HG03342 (cell line): ENCODE results near the gene ZNF200.
"Not testable (repeated sequence)": the region's sequence is repeated elsewhere in the genome, so short reads cannot be mapped to it uniquely, and the experiment has no call there.

Source experiments
- ATAC-seq: cut with Tn5 transposase; IDR thresholded peaks from one replicate; pipeline ENCODE4 v1.9.1; 2021; ENCODE audit warnings: mild to moderate bottlenecking, moderate library complexity; ENCODE audit not compliant: unreplicated experiment

The ZNF200 gene, protein sequence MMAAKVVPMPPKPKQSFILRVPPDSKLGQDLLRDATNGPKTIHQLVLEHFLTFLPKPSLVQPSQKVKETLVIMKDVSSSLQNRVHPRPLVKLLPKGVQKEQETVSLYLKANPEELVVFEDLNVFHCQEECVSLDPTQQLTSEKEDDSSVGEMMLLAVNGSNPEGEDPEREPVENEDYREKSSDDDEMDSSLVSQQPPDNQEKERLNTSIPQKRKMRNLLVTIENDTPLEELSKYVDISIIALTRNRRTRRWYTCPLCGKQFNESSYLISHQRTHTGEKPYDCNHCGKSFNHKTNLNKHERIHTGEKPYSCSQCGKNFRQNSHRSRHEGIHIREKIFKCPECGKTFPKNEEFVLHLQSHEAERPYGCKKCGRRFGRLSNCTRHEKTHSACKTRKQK

DNA sequence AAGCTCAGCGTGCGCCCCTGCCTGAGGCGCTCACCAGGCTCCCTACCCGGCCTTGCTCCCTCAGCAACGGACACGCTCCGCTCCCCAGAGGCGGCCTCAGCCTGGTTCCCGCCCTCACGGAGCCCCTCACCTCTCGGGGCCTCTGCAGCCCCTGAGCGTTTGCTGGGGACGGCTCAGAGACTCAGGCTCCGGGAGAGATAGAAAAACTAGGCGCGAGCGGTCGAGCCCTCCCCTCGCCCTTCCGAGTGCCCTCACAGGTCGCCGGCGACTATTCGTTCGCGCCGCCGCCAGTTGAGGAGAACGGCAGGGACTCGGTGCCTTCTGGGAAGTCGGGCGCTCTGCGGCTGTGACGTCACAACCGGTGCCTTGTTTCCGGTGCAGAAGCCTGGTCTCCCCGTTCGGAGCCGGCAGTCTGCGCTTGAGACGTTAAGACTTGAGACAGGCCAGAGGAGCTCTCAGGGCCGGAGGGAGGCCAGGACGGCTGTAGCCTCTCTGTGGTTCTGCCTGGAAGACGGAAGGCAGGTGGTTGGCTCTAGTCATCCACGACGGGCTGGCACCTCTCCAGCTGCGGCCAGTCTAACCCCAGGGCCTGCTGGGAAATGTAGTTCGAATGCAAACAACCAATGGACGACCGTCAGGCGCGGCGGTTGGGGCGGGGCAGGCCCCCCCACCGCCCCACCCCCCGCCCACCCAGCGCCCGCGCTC is at the start of gene ZNF200:
ZNF200 (minus strand) TSS at position 302 of the 705 bp plus-strand sequence. CDS start 1,403 bp downstream, outside the sequence.
- peak; percentile 89 for ATAC-seq

DNA sequence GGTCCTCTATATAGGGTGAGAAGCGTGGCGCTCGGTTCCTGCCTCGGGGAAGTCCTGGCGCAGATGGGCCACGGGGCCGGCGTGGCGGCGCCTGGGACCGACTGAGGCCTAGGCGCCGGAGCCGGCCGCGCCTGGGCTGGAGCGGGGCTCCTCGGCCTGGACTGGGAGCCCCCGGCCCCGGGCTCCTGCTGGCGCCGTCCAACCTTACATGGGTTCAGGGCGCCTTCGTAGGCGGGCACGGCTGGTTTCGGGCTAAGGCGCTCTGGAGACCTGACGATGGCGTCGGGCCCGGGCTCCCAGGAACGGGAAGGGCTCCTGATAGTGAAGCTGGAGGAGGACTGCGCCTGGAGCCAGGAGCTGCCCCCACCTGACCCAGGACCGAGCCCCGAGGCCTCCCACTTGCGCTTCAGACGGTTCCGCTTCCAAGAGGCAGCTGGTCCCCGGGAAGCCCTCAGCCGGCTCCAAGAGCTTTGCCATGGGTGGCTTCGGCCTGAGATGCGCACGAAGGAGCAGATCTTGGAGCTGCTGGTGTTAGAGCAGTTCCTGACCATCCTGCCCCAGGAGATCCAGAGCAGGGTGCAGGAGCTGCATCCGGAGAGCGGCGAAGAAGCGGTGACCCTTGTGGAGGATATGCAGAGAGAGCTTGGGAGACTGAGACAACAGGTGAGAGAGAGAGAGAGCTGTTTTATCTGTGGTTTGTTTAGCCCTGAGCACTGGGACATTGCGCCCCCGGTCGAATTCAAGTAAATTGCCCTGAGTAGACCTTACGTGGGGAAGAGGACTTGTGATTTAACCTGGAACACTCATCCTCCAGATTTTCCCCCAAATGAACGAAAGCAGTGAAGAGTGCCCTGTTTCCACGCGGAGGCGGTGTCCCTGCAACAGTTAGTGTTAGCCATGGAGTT is 48.8 kb upstream of the ZNF200 start:
- no peak for ATAC-seq

DNA sequence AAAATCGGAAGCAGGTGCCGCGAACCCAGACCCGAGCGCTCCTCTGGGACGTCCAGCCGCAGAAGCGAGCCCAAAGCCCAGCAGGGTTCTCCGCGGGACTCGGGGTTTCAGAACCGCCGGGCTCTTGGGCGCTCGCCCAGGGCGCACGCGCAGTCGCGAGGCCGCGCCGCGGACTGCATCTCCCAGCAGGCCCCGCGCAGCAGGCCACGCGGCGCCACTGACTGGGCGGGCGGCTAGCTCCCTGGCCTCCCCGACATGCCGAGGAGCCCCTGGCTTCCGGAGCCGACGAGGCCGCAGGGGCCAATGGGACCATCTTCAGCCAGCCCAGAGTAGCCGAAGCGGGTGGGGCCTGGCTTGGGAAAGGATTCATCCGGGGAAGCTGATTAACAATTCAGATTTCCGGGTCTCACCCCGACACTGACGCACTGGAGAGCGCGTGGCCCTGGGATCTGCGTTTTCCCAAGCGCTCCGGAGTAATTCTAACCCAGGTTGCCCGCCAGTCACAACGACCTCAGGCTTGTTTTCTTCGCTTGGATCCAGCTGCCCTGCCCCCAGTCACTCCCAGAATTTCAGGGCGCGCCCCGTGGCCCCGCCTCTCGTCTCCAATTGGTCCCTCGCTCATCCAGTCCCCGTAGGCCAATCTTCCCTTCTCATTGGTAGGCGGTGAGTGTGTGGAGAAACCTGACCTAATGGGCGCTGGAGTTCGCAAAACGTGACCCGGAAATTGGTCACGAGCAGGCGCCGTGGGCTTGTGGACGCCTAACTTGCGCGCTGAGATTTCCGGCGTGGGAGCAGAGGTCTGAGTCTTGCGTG is 48.0 kb upstream of the ZNF200 start, which contains the start of gene ZNF263:
ZNF263 (plus strand) TSS at position 762 of the 813 bp plus-strand sequence. CDS start 328 bp downstream, outside the sequence.
- peak; percentile 79 for ATAC-seq

DNA sequence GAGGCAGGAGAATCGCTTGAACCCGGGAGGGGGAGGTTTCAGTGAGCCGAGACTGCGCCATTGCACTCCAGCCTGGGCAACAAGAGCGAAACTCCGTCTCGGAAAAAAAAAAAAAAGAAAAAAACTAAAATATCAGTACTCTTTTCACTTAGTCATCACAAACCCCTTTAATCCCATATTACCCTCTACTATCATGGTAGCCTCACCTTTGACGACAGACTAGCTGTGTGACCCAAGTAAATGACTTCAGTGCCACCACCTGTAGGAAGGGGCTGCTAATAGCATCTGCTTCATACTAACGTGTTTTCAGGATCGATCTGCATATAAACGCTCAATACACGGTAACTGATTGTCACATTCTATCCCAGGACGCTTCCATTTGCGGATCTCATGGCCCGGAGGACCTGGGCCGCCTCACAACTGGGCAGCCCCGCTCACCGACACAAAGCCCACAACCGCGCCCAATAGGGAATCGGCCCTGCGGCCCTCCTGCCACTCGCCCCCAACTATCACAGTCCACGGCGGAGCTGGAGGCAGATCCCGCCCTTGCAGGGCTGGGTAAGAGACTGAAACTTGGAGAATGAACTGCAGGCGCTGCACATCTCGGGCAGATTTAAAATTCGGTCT is 47.3 kb upstream of the ZNF200 start:
- ATAC-seq = peak; percentile 26

DNA sequence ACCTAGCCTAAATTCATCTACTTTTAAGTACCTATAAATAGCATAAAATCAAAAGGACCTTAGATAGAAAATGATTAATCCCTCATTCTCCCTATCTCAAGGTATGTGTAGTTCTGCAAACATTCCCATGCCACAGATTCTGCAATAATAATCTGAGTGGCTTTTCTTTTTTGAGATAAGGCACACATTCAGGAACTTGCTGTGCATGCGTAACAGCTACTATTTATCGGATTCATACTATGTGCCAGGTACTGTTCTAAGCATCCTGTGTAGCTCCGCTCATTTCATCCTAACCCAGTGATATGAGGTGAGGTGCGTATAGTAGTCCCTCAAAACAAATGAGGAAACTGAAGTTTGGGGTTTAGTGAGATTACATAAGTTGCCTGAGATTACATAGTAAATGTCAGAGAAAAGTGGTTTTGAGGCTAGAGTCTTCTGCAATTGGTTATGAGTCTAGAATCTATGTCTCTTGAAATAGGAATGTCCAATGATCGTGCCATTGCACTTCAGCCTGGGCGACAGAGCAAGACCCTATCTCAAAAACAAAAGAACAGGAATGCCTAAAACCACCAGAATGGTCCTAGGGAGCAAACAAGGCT is 46.4 kb upstream of the ZNF200 start:
- ATAC-seq = no peak

DNA sequence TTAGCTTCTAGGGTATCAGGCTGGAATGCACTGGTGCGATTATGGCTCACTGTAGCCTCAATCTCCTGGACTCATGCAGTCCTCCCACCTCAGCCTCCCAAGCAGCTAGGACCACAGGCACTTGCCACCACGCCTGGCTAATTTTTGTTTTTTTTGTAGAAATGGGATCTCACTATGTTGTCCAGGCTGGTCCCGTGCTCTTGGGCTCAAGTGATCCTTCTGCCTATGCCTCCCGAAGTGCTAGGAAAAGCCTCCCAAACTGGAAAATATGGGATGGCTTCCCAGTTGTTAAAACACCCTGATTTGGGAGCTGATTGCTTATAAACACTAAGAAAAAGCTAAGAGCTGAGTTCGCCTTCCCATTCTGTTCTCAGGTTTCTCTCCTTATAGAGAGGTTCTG is 41.7 kb upstream of the ZNF200 start:
- ATAC-seq = no peak

DNA sequence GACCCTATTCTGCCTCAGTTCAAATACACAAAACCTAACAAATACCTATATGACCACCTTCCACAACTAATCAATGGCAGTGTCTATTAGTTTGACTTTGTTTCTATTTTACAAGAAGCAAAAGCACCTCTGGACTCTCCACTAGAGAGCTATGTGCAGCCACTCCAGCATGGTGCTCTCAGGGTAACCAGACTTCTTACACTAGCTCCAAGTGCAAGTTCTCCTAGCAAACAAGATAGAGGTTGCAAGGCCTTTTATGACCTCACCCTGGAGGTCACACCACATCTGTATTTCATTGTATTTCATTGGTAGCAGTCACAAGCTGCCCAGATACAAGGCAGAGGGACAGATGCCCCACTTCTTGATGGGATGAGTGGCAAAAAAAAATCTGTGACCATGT is 40.0 kb upstream of the ZNF200 start:
- ATAC-seq = no peak

DNA sequence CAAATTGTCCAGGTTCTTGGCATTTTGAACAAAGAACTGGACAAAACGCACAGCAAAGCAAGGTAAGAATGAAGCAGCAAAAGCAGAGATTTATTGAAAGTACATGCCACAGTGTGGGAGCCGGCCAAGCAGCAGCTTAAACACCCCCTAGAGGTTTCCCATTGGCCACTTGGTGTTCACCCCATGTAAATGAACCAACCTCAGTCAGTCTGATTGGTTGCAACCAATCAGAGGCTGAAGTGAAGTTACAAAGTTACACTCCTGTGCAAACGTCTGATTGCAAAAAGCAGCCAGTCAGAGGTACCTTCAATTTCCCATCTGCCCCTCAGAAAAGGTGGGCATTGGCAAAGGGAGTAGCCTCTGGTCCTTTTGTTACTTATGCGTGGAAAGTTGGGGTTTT is 39.5 kb upstream of the ZNF200 start:
- ATAC-seq = no peak

DNA sequence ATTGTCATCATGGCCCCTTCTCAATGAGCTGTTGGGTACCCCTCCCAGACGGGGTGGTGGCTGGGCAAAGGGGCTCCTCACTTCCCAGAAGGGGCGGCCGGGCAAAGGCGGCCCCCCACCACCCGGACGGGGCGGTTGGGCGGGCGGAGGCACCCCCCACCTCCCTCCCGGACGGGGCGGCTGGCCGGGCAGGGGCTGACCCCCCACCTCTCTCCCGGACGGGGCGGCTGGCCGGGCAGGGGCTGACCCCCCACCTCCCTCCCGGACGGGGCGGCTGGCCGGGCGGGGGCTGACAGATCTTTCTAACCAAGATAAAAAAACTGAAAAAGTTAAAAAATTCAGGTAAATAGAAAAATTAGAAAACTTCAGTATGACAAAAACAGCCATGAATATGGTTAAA is 36.3 kb upstream of the ZNF200 start:
- ATAC-seq = not testable (repeated sequence)

DNA sequence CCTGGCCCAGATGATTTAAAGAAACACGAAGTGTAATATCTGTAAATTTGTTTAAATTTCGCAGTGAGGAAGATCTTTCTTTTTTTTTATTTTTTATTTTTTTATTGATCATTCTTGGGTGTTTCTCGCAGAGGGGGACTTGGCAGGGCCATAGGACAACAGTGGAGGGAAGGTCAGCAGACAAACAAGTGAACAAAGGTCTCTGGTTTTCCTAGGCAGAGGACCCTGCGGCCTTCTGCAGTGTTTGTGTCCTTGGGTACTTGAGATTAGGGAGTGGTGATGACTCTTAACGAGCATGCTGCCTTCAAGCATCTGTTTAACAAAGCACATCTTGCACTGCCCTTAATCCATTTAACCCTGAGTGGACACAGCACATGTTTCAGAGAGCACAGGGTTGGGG is 35.8 kb upstream of the ZNF200 start:
- not testable (repeated sequence) for ATAC-seq

DNA sequence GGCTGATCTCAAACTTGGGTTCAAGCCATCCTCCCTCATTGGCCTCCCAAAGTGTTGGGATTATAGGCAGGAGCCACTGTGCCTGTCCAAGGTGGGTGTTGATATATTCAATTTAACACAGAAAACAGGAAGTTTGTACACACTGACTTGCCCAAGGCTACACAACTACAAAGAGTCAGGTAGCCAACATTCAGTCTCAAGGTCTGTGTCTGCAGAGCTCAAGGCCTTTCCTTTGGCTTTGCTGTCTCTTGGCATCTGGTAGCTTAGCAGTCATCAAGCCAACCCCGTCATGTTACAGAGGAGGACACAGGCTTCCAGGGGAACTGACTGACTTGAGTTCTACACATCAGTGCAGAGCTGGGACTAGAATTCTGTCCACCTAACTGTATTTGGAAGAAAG is 33.3 kb upstream of the ZNF200 start:
- ATAC-seq = no peak

DNA sequence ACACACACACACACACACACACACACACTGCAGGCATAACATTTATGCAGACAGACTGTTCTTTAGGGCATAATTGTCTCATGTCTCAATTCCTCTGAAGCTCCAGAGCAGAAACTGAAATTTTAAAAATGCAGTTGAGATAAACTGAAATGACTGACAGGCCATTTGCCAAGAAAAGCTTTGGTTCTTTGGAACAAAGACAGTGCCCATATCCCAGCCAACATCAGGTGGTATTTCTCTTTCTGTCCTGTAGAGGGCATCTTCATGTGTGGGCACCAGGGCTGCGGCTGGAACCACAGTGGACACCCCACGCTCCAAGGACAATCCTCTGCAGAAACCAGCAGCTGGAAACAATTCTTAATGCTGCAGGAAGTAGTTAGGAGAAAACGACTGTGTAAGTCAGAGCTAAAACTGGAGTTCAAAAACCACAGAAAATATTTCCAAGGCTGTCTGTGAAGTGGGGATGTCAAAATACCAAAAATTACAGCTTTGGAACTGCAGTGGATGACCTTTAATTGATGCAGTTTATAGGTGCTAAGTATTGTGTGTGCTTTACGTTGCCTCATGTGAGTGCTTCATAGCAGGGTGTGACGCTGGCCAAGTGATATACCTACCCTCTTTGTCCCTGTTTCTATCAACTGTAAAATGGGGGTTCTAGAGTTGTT is 32.0 kb upstream of the ZNF200 start:
- no peak for ATAC-seq

DNA sequence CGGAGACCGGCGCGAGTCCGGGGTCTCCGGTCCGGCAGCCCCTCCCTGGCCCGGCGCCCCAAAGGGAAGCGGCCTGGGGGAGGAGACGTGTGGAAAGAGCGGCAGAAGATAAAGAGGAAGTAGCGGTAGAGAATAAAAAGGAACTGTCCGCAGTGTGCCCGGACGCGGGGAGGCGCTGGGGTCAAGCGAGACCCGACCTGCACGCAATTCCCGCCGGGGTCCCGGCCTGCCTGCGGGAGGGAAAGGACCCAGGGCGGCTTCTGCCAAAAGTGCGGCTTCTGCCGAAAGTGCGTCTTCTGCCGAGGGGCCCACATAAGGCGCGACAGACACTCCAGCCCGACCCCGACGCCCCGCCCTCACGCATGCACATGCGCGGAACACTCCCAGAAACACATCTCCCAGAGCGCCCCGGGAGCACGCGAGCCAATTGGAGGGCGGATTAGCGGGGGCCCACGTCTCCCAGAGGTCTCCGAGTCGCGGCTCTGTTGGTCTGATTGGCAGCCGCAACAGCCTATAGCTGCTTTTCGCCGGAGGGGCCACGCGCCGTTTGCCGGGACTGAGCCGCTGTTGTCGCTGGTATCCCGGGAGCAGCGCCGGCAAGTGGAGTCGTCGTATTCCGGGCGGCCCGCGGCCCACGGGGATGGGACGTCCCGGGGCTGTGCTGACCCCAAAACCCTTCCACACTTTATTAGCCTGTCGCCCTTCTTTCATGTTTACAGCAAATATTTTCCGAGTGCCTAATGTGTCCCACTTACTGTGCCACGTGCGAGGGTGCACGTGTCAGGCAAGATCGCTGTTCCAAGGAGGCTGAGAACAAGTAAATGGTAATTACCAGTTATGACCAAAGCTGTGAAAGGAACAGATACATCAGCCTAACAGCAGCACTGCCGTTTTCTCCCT is 29.4 kb upstream of the ZNF200 start:
- peak; percentile 80 for ATAC-seq

DNA sequence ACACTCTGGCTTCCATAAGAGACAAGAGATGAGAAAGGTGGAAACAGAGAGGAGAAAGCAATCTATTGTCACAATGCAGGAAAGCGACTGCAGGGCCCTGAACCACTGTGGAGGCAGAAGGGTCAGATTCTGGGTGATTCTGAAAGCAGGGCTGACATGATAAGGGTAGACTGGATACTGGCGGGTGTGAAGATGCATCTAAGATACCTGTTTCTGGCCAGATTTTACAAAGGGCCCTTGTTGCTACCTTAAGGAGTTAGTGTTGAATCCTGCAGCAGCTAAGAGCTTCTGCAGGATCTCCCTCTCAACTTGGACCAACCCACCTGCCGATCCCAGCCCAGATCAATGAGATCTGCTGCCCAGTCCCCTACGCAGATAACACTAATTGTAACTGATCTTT is 27.6 kb upstream of the ZNF200 start:
- no peak for ATAC-seq

DNA sequence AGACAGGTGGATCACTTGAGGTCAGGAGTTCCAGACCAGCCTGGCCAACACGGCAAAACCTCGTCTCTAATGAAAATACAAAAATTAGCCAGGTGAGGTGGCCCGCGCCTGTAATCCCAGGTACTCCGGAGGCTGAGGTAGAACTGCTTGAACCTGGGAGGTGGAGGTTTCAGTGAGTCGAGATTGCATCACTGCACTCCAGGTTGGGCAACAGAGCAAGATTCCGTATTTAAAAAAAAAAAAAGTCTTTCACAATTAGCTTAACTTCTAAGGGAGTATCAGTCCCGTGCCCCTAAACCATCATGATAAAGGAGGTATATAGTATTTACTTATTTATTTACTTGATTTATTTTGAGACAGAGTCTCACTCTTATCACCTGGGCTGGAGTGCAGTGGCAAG is 24.9 kb upstream of the ZNF200 start:
- no peak for ATAC-seq

DNA sequence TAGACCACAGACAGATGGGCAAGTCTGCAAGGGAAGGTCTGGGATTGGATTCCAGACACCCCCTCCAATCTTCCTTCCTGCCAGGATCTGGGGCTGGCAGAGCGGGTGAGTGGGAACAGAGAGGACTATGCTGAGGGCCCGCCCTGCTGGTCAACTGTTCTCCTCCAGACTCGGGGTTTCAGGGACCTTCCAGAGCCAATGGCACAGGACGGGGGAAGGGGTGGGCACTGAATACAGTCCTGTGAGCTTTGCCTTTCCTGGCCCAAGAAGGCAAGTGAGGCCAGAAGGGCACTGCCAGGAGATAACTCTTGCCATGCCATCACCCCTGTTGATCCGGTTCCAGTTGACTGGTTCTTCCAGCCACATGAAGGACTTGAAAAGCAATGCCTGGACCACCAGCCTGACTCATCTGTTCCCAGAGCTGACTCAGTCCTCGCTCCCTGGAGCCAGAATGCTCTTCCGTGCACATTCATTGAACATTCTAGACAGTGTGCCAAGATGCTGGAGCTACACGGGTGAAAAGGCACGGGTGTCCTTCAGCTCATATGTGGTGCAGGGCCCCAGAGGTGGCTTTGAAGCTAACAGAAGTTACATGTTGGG is 22.0 kb upstream of the ZNF200 start:
- ATAC-seq = no peak

DNA sequence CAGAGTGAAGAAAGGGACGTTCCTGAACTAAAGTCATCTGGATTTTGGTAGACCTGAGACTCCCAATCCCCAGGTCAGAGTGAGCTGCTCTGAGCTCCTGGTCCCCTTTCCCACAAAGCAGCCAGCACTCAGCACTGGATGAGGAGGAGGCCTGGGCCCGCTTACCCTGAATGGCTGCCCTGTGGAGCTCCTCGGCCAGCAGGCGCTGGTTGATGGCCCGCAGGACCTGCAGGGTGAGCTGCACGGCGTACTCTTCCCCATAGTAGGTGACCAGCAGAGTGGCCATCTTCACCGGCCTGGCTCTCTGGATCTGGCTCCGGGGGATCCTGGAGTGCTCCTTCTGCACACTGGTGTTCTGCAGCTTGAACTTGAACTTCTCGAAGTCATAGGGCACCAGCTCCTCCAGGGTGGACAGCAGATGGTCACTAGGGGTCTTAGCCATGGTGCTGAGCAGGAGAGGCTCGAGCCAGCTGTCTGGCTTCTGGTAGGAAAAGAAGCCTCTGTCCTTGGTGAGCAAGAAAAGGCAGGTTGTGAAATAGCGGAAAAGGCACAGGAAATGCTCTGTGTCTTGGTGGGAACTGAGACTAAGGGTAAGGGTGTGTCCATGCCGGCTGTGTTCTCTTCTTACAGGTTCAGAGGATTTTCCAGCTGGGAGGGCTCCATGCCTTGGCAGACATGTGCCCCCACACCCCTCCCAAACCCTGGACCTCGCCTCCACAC is 21.3 kb upstream of the ZNF200 start, which contains the start of gene MEFV:
MEFV (minus strand) TSS at position 488 of the 720 bp plus-strand sequence; CDS start at position 442, 46 bp downstream.
- no peak for ATAC-seq
